Astrocyte of the cerebellum (primary cell): ENCODE data around the gene SPEF1.

Source experiments
- DNase-seq: peaks from one replicate; pipeline ENCODE4 v3.0.0-alpha.2; 2011; ENCODE audit warnings: low read depth
- H3K4me3 ChIP-seq: 2 replicates; pipeline ENCODE4 v1.5.1; 2011; ENCODE audit warnings: mild to moderate bottlenecking, low read depth, low read length, moderate library complexity
- in situ Hi-C: cut with HindIII; loops from 2 replicates; pipeline ENCODE4 v1.10.0; 2017; ENCODE audit warnings: low sequenced_read_pairs
- TF ChIP-seq, protein P1 (sequence below): IDR thresholded peaks from 2 replicates; pipeline ENCODE4 v1.5.1; 2012; ENCODE audit warnings: low read length, low read depth, moderate library complexity, mild to moderate bottlenecking; ENCODE audit errors: missing control alignments

The SPEF1 gene

DNA sequence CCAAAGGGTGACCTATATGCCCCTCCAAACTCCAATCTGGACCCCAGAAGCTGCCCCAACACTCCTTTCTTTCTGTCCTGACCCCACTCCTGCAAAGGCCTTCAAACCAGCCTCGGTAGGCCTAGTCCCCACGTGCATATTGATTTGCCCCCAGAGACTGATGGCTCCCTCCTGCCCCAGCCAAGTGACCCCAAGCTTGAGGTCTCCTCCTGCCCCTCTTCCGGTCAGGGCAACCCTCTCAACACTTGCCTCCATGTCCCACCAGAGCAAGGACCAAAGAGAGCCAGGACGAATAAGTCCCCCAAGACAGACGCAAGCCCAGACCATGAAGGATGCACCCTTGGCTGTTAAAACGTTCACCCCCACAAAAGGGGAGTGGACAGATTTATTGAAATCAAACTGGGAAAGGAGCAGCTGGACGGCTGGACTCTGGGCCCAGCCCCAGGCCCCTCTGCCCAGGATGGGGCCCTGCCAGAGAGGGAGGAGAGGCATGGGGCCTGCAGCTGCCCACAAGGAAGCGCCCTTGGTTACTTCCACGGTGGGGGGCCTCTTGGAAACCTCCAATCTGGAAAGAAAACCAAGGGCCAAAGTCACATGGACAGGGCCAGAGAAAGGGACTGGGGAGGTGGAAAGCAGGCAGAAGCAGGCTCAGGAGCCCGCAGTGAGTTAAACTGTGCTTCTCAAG is 2.4 kb upstream of the SPEF1 start:
- TF ChIP-seq, protein P1, sequence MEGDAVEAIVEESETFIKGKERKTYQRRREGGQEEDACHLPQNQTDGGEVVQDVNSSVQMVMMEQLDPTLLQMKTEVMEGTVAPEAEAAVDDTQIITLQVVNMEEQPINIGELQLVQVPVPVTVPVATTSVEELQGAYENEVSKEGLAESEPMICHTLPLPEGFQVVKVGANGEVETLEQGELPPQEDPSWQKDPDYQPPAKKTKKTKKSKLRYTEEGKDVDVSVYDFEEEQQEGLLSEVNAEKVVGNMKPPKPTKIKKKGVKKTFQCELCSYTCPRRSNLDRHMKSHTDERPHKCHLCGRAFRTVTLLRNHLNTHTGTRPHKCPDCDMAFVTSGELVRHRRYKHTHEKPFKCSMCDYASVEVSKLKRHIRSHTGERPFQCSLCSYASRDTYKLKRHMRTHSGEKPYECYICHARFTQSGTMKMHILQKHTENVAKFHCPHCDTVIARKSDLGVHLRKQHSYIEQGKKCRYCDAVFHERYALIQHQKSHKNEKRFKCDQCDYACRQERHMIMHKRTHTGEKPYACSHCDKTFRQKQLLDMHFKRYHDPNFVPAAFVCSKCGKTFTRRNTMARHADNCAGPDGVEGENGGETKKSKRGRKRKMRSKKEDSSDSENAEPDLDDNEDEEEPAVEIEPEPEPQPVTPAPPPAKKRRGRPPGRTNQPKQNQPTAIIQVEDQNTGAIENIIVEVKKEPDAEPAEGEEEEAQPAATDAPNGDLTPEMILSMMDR: no peak
- peak overlapping the region; percentile 17 for H3K4me3 ChIP-seq
- in situ Hi-C loops: no loop called here
- DNase-seq: no peak

DNA sequence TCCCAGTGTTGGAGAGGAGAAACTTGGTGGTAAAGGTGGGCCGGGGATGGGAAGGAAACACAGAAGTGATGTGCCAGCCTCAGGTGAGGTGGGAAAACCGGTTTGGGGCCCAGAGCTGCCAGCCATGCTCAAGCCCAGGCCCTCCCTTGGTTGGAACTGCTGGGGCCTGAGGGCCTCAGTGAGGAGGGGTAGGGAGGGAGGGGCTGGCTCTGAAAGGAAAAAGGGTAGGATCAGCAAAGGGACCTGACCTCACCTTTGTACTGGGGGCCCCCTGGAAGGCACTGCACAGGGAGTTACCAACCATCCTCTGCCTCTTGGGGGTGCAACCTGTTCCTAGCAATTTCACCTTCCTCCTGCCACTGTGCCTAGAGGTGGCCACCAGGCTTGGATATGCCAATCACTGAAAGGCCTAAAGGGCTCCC is 1.8 kb upstream of the SPEF1 start:
- no peak overlapping the region for H3K4me3 ChIP-seq
- TF ChIP-seq, protein P1: no peak
- in situ Hi-C loops: no loop called here
- DNase-seq: no peak

DNA sequence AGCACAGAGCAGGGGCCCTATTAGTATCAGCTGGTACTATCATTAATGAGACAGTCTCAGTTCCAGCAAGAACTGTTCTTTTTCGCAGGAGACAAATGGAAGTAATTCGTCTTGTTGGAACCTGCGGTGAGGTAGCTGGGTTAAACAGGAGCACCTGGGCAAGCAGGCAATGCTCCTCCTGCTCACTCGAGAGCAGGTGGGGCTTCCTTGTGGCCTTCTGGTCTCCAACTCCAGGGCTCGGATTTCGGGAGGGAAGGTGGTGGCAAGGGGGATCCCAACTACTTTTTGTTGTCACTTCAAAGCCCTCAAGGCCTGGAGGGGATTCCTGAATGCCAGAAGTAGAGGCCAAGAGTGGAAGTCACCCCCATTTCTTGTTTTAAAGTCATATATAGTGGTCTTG is 1.3 kb upstream of the SPEF1 start:
- DNase-seq: no peak
- in situ Hi-C loops: no loop called here
- H3K4me3 ChIP-seq: no peak overlapping the region
- TF ChIP-seq, protein P1: no peak

DNA sequence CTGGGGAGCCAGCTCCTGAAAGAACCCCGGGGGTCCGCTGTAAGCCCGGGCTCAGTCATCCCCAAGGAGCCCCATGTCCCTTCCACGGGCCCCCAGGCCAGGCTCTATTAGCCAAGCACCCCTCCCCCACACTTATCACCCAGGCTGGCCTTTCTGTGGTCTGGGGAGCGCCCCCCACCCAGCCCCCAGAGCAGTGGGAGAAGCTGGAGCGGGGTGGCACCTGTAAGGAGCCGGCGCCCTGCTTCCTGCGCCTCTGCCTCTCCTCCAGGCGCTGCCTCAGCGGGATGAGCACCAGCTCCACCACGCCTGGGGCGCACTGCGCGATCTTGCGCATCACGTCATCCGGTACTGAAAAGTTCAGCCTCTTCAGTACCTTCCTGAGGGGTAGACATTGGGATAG is 2.3 kb downstream of the SPEF1 start:
- in situ Hi-C loops: no loop called here
- TF ChIP-seq, protein P1: no peak
- H3K4me3 ChIP-seq: no peak overlapping the region
- no peak for DNase-seq

DNA sequence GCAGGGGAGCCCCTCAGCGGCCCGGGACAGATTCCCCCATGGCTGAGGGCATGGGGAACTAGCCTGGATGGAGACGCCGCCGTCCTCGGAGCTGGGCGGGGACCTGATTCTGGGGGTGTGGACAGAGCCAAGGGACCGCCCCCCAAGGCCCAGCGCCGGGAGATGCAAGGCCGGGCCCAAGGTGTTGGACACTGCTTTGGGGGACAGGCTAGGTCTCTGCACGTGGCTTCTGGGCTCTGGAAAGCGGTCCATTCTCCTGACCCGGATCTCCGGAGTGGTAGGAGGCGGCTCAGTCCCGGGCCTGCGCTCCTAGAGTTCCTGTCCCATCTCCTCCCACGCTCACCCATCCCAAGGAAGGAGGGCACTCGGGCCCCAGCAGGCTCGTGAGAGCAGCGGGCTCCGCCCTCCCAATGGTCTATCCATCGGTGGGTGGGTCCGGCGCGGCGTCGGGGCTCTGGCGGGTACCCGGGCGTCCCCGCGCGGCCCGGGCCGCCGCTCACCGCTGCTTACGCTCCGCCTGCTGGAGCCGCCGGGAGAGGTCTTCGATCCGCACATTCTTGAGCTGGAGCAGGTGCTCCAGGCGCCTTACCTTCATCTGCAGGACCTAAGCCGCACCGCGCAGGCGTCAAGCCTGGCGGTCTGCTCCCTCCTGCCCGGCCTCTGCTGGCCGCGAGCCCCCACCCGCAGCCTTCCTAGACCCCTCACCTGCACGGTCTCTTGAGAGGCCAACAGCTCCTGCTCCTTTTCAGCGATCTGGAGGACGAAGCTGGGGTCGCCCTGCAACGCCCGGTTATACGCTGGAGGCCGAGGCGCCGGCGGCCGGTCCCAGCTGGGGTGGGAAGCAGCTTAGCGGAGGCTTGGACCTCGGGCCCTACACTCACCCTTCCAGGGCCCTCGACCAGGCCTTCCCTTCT is 3.3 kb downstream of the SPEF1 start:
- DNase-seq: no peak
- TF ChIP-seq, protein P1: no peak
- in situ Hi-C loops: no loop called here
- H3K4me3 ChIP-seq: peak overlapping the region; percentile 14

DNA sequence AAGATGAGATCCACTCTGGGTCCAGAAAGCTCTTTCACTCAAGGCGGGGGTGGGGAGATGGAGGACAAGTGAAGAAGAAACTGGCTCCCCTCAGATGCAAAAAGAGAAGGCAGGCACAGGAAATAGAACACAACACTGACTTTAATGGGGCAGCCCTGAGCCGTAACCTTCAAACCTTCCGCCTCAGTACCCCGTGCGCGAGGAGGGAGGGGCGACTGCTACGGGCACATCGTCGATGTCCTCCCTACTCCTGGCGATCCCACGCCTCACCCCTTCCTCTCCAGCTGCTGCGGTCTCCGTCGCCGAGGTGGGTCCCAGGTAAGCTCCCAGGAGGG is 3.9 kb downstream of the SPEF1 start:
- TF ChIP-seq, protein P1: no peak
- in situ Hi-C loops: no loop called here
- peak overlapping the region; percentile 14 for H3K4me3 ChIP-seq
- no peak for DNase-seq
